D721Med (cell line): ENCODE measurements around the gene RAB12.
A peak's percentile ranks its signal among the peaks of the same experiment; 100 is the strongest.
"Not testable (repeated sequence)": the region's sequence is repeated elsewhere in the genome, so short reads cannot be mapped to it uniquely, and the experiment has no call there.

Experiments
- DNase-seq: peaks from one replicate; pipeline ENCODE4 v3.0.0; 2011; ENCODE audit warnings: low spot score; ENCODE audit not compliant: insufficient read length
- FAIRE-seq: peaks from 2 replicates; lab custom pipeline; 2011; peaks lifted over from hg19 to GRCh38; lab: Jason Lieb, UNC
- CTCF ChIP-seq: IDR thresholded peaks from 2 replicates; pipeline ENCODE4 v1.5.1; 2012; ENCODE audit warnings: mild to moderate bottlenecking, control low read depth; ENCODE audit not compliant: insufficient read depth; ENCODE audit errors: missing control alignments

RAB12 gene

DNA sequence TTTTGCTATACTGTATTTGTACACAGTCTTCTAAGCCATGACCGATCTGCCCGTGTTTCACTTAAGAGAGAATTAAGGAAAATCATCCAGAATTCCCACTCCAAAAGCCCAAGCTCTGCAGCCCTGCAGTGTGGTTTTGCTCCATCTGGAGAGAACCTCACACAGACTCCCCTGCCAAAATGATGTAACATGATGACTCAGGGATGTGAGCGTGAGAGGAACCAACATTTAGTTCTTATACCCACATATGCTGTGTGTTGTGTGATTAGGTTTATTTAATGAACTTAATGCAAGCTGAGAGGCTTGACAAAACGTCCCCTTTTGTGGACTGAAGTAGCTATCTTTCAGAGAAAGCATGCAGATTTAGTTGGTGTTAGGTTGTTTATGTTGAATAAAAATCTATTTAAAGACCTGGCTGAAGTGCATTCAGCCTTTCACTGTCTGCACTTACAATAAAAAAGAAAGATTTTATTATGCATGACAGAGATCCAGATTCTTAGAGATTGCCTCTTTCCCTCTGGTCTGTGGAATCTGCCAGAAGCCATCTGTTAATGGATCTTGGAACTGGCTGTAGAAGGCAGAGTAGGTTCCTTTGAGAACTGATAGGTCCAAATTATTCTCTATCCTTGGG is 6.3 kb downstream of the RAB12 start:
- DNase-seq (no peak), FAIRE-seq (peak; percentile 53)
- TF ChIP-seq CTCF: no peak

DNA sequence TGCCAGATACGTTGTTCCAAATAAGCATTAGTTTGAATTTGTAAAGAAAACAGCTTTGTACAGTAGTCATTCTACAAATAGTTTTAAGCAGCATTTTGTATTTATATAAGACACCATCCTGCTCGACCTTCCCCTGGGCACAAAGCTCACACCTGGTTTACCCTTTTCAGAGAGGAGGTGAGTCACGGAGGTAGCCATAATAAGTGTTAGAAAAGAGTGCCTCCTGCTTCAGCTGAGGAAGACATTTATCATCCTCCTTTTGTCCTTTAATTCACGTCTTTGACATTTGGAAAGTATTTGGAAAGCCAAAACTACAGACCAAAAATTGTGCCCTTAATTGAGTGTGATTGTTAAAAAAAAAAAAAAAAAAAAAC is 6.8 kb downstream of the RAB12 start:
- DNase-seq: no peak
- TF ChIP-seq CTCF: no peak
- no peak for FAIRE-seq

DNA sequence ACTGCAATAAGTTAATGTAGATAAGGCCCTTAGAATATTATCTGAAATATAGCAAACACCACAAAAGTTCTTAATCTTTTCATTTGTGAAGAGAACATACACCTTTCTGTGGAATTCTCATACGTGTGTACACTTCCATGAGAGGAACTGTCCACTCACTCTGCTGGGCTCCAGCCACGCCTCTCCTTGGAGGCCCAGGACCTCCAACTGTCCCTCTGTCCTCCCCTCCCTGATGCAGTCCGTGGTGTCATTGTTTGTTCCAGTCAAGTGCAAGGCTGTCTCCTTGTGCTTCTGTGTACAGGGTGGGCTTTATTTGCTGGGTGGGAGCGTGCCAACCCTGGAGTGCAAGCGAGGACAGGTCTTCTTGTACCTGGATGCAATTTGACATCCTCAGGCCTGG is 8.7 kb downstream of the RAB12 start:
- no peak for TF ChIP-seq CTCF
- FAIRE-seq (no peak), DNase-seq (no peak)

- no peak for DNase-seq
- FAIRE-seq: no peak
- TF ChIP-seq CTCF: no peak
Observed at GRCh38 chr18:8619041-8619440, 9.8 kb downstream of the RAB12 start.

GRCh38 chr18:8619835-8620577 is 10.8 kb downstream of the RAB12 start:
- FAIRE-seq: no peak
- peak; percentile 54 for DNase-seq
- no peak for TF ChIP-seq CTCF

DNA sequence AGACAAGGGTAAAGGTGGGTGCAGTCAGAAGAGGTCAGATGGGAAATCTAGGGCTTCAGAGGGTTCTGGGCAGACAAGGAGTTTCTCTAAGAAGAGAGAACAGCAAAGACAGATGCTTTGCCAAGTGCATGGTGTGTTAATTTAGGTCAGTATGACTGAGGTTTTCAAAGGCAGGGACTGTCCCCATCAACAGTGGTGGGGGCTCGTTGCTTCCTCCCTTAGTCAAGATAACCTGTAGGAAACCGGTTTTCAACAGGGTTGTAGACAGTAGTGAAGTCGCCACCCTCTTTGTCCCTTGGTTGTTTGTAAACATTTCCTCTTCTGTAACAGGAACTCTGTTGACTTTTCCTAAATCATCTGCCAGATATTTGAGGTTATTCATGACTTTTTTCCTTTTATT is 11.6 kb downstream of the RAB12 start:
- DNase-seq (no peak), FAIRE-seq (no peak)
- TF ChIP-seq CTCF: no peak

DNA sequence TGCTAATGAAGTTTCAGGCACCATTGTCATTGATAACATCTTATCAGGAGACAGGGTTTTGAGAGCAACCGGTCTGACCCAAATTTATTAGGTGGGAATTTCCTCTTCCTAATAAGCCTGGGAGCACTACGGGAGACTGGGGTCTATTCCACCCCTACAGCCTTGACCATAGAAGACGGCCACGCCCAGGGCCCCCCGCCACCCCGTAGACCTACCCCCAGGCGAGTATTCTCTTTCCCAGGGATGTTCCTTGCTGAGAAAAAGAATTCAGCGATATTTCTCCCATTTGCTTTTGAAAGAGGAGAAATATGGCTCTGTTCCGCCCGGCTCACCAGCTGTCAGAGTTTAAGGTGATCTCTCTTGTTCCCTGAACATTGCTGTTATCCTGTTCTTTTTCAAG is 13.4 kb downstream of the RAB12 start:
- FAIRE-seq, DNase-seq: not testable (repeated sequence)
